ENCODE results near the gene PARVG. TPM values are rescaled to one million over a fixed set of nuclear protein-coding genes. Genes with fewer than 3 reads are reported as not detected.

Gene PARVG
- total RNA-seq, 2 donors from 2014 or later = 34.9 to 71.3 TPM

DNA sequence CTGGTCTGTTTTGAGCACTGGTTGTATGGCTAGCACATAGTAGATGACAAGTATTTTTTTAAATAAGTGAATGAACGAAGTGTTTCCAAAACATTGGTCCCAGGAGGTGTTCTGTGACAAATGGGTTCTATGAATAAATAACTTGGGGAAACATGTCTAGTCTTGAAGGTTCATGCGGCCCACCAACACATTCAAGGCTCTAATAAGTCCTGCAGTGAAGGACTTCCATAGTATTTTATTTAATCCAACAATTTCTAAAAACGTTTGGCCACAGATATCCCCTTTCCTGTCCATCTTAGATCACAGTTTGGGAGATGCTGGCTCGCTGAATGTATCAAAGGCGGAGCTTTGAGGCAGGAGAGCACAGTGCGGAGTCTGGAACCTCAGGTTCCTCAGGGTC is 22.5 kb downstream of the PARVG start:
- no peaks in the 10 kb centered on the region for H3K27me3 ChIP-seq (replicated peaks; ENCODE audit: insufficient read depth)
- peaks cover 3 to 17% of the 10 kb centered on the region in 2 donors for H3K4me1 ChIP-seq (ENCODE audit: control insufficient read depth in 1 of 2, low read depth in 2 of 2)
- H3K9me3 ChIP-seq = no peaks in the 10 kb centered on the region
- DNase-seq (ENCODE audit: low spot score) (no peak), ATAC-seq (ENCODE audit: insufficient number of reproducible peaks, low FRiP score, low read depth) (no peak)
- H3K4me3 ChIP-seq = no peak overlapping the region
- TF ChIP-seq, protein P1, sequence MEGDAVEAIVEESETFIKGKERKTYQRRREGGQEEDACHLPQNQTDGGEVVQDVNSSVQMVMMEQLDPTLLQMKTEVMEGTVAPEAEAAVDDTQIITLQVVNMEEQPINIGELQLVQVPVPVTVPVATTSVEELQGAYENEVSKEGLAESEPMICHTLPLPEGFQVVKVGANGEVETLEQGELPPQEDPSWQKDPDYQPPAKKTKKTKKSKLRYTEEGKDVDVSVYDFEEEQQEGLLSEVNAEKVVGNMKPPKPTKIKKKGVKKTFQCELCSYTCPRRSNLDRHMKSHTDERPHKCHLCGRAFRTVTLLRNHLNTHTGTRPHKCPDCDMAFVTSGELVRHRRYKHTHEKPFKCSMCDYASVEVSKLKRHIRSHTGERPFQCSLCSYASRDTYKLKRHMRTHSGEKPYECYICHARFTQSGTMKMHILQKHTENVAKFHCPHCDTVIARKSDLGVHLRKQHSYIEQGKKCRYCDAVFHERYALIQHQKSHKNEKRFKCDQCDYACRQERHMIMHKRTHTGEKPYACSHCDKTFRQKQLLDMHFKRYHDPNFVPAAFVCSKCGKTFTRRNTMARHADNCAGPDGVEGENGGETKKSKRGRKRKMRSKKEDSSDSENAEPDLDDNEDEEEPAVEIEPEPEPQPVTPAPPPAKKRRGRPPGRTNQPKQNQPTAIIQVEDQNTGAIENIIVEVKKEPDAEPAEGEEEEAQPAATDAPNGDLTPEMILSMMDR (IDR thresholded peaks at IDR 0.05) = no peak
- H3K27ac ChIP-seq = no peak overlapping the region
- H3K36me3 ChIP-seq = no peaks in the 10 kb centered on the region

DNA sequence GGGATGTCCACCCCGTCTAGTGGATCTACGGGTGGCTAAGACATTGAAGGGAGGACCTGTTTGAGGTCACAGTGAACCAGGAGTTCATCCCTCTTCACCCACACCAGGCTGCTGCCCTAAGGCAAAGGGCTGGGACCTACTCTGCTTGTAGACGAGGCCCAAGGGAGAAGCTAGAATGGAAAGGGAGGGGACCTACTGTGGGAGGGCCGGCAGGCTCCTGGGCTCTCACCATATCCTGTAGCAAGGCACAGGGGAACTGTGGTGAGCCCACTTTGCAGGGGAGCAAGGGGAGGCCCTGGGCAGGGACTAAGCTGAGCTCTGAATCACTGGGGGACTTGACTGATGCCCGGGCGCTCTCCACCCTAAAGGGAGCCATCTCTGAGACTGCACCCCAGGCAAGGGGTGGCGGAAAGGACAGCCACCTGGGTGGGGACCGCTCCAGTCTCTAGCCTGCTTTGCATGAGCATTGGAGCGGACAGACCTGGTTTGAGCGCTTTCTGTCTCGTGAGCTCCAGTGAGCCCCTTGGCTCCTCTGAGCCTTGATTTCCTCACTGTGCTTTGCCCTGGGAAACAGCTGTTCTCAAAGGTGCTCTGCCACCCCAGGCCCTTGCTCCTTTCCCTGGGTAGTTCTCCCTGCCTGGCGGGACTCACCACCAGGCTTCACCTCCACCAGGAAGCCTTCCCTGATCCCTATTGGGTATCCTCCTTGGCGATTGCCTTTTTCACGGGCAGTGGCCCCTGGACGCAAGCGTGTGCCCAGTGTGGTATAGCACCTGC is 24.2 kb downstream of the PARVG start:
- Histone ChIP-seq H3K9me3 (peaks cover 4% of the 10 kb centered on the region), H3K4me3 (no peak overlapping the region), H3K27me3 (replicated peaks; ENCODE audit: insufficient read depth) (no peaks in the 10 kb centered on the region), H3K36me3 (no peaks in the 10 kb centered on the region), H3K4me1 (ENCODE audit: control insufficient read depth in 1 of 2, low read depth in 2 of 2) (peaks cover 3 to 17% of the 10 kb centered on the region in 2 donors), H3K27ac (no peak overlapping the region)
- ATAC-seq (ENCODE audit: insufficient number of reproducible peaks, low FRiP score, low read depth) = no peak
- TF ChIP-seq, protein P1 (IDR thresholded peaks at IDR 0.05) = no peak
- DNase-seq (ENCODE audit: low spot score) = no peak

DNA sequence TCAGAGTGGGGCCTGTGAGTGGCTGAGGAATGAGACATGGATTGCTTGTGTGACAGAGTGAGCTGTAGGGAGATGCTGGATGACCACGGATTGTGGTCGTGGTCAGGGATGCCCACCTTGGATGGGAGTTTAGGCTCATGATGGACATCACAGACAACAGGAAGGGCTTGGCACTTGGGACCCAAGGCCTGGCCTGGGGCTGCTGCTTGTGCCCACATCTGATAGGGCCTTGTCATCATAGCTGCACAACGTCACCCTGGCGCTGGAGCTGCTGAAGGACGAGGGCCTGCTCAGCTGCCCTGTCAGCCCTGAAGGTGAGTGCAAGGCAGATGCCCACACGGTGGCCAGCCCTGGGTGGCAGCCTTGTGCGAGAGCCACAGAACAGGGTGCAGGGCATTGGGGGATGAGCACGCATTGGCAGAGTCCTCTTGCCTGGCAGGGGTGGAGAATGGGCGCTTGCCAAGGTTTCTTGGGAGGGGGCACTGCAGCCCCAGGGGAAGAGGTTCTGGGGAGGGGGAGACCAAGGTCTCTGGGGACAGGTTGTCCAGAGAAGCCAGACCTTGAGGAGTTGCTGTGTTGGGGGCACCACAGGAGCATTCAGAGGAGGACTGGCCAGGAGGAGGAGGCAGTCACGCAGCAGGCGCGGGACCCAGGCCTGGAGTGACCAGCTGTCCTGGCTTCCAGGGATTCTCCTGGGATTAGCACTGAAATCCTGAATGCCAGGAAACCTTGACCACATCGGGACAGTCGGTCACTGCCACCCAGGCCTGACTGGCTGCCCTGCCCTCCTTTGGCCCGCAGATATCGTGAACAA is 25.0 kb downstream of the PARVG start:
- TF ChIP-seq, protein P1 (IDR thresholded peaks at IDR 0.05) = no peak
- Histone ChIP-seq H3K27ac (no peak overlapping the region), H3K9me3 (peaks cover 5% of the 10 kb centered on the region), H3K4me1 (ENCODE audit: control insufficient read depth in 1 of 2, low read depth in 2 of 2) (peaks cover 3 to 20% of the 10 kb centered on the region in 2 donors), H3K36me3 (no peaks in the 10 kb centered on the region), H3K4me3 (no peak overlapping the region), H3K27me3 (replicated peaks; ENCODE audit: insufficient read depth) (no peaks in the 10 kb centered on the region)
- ATAC-seq (ENCODE audit: insufficient number of reproducible peaks, low FRiP score, low read depth) (no peak), DNase-seq (ENCODE audit: low spot score) (no peak)

DNA sequence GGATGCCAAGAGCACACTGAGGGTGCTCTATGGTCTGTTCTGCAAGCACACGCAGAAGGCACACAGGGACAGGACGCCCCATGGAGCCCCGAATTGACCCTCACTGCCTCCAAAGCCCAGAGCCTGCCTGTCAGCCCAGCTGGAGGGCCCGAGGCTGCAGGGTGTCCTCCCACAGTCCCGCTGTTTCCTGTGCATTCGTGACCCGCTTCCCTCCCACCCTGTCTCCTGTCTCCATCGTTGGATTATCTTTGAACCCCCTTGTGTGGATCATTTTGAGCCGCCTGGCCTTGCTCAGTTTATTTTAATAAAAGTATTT is 25.6 kb downstream of the PARVG start:
- H3K4me1 ChIP-seq (ENCODE audit: control insufficient read depth in 1 of 2, low read depth in 2 of 2) = peaks cover 3 to 24% of the 10 kb centered on the region in 2 donors
- DNase-seq (ENCODE audit: low spot score) (no peak), ATAC-seq (ENCODE audit: insufficient number of reproducible peaks, low FRiP score, low read depth) (no peak)
- TF ChIP-seq, protein P1 (IDR thresholded peaks at IDR 0.05) = no peak
- H3K9me3 ChIP-seq = peaks cover 5% of the 10 kb centered on the region
- no peaks in the 10 kb centered on the region for H3K27me3 ChIP-seq (replicated peaks; ENCODE audit: insufficient read depth)
- no peaks in the 10 kb centered on the region for H3K36me3 ChIP-seq
- no peak overlapping the region for H3K27ac ChIP-seq
- no peak overlapping the region for H3K4me3 ChIP-seq

DNA sequence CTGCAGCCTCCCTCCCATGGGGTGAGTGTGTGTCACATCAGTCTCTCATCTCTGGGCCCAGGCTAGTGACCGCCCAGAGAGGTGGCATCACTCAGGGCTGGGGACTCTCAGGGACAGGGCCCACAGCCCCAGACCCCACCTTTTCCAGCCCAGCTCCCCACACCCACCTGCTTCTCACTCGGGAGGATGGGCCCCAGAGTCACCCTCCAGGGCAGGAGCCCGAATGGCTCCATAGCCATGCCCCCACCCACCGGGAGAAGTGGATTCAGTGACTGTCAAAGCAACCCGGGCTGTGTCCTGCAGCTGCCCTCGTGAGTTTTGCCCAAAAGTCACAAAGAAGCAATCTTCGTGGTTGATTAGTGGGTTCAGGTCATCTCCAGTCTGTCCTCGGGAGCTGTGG is 26.0 kb downstream of the PARVG start:
- DNase-seq (ENCODE audit: low spot score) (no peak), ATAC-seq (ENCODE audit: insufficient number of reproducible peaks, low FRiP score, low read depth) (no peak)
- no peak overlapping the region for H3K27ac ChIP-seq
- H3K4me1 ChIP-seq (ENCODE audit: control insufficient read depth in 1 of 2, low read depth in 2 of 2) = peaks cover 5 to 24% of the 10 kb centered on the region in 2 donors
- no peaks in the 10 kb centered on the region for H3K36me3 ChIP-seq
- no peaks in the 10 kb centered on the region for H3K27me3 ChIP-seq (replicated peaks; ENCODE audit: insufficient read depth)
- TF ChIP-seq, protein P1 (IDR thresholded peaks at IDR 0.05) = no peak
- peaks cover 5% of the 10 kb centered on the region for H3K9me3 ChIP-seq
- no peak overlapping the region for H3K4me3 ChIP-seq

Measured in thoracic aorta (tissue), 2 donors.